Measurements from ENCODE around the gene NUDT1. TPM values are rescaled to one million over a fixed set of nuclear protein-coding genes. Genes with fewer than 3 reads are reported as not detected.

Gene NUDT1
- total RNA-seq, 1 donor from 2014 or later, result 81.6 TPM

DNA sequence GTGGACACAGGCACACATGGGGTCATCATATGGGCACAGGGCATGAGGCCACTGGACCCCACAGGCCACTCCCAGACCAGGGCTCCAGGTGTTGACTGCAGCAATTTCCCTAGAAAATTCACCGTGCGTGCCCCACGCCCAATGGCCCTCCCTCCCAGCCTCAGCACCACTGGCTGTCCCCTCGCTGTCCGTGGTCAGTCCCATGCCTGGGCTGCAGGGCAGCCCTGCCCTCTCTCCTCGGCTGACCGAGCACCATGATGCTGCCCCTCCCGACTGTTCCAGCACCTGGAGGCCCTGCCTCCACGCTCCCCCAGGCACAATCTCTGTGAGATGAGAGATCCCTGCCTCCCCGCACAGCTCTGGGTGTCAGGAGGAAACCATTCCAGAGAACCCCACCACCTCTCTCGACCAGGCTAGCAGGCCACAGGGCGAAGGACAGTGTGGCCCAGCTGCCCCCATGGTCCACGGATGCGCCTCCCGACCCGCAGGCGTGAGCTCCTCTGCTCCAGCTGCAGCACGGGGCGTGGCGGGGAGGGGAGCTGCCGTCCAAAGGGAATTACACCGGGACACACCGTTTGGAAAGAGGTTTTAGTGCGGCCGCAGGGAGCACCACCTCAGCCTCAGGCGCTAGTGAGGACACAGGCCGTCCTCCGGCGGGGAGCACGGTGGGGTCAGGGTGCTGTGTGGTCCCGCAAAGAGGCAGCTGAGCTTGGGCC is 12.6 kb downstream of the NUDT1 start:
- no peak overlapping the region for H3K27ac Mint-ChIP-seq
- peaks cover 11% of the 10 kb centered on the region for H3K36me3 Mint-ChIP-seq (ENCODE audit: low read depth)
- no peaks in the 10 kb centered on the region for H3K9me3 Mint-ChIP-seq
- no peak for DNase-seq
- H3K4me1 Mint-ChIP-seq, result peaks cover 6% of the 10 kb centered on the region
- intact Hi-C loops (cut with micrococcal nuclease), result no loop called here
- H3K4me3 Mint-ChIP-seq, result no peak overlapping the region
- no peaks in the 10 kb centered on the region for H3K27me3 Mint-ChIP-seq

DNA sequence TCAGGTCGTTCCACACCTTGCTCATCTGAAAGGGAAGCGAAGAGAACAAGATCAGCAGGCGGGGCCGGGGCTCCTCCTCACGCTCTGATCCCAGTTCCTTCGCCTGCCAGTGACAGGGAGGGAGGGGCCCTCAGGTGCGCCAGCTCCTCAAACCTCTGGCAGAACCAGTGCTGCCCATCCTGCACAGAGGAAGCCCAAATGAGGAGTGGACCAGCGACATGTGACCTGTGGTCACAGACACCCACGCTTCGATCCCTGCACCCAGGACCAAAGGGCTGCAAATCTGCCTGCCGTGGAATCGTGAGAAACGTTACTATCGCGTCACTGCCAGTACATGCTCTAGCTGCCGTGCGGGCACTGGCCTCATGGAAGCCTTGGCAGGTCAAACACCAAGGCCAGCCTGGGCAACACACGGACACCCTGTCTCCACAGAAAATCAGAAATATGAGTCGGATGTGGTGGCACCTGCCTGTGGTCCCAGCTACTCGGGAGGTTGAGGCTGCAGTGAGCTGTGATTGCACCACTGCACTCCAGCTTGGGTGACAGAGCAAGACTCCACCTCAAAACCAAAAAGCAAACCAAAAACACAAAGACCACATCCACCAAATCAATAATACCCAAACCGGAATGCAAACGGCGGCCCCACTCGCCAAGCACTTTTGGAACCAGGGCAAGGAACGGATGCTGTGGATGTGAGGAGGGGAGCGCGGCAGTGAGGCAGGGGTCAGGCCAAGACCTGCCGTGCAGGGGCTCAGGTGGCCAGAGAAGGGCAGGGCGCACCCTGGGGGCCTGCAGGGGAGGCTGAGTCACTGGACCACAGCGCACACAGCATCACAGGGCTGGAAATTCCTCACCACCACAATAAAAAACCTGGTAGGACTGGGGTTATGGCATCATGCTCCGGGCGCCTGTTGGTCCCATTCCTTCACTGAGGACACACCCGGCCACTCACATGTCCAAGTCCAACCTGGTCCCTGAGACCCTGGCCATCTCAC is 13.4 kb downstream of the NUDT1 start:
- Mint-ChIP-seq H3K9me3 (no peaks in the 10 kb centered on the region), H3K27ac (peak overlapping the region; percentile 34), H3K4me1 (peaks cover 4% of the 10 kb centered on the region), H3K4me3 (no peak overlapping the region), H3K36me3 (ENCODE audit: low read depth) (peaks cover 11% of the 10 kb centered on the region), H3K27me3 (no peaks in the 10 kb centered on the region)
- DNase-seq, result no peak
- intact Hi-C loops (cut with micrococcal nuclease), result no loop called here

- Mint-ChIP-seq H3K27me3 (no peaks in the 10 kb centered on the region), H3K4me3 (no peak overlapping the region), H3K4me1 (peaks cover 5% of the 10 kb centered on the region), H3K9me3 (no peaks in the 10 kb centered on the region), H3K27ac (no peak overlapping the region), H3K36me3 (ENCODE audit: low read depth) (peaks cover 6% of the 10 kb centered on the region)
- DNase-seq, result no peak
- intact Hi-C loops (cut with micrococcal nuclease), result no loop called here
Measured at GRCh38 chr7:2256306-2257045, 14.4 kb downstream of the NUDT1 start.

GRCh38 chr7:2257046-2257551 is 15.1 kb downstream of the NUDT1 start:
- Mint-ChIP-seq H3K9me3 (no peaks in the 10 kb centered on the region), H3K36me3 (ENCODE audit: low read depth) (peaks cover 7% of the 10 kb centered on the region), H3K4me1 (peaks cover 11% of the 10 kb centered on the region), H3K27ac (no peak overlapping the region), H3K27me3 (no peaks in the 10 kb centered on the region), H3K4me3 (no peak overlapping the region)
- intact Hi-C loops (cut with micrococcal nuclease), result no loop called here
- no peak for DNase-seq

- Mint-ChIP-seq H3K9me3 (no peaks in the 10 kb centered on the region), H3K4me1 (peaks cover 12% of the 10 kb centered on the region), H3K4me3 (no peak overlapping the region), H3K27me3 (no peaks in the 10 kb centered on the region), H3K27ac (no peak overlapping the region), H3K36me3 (ENCODE audit: low read depth) (peaks cover 7% of the 10 kb centered on the region)
- DNase-seq, result no peak
- intact Hi-C loops (cut with micrococcal nuclease), result no loop called here
Measured at GRCh38 chr7:2257651-2258050, 15.6 kb downstream of the NUDT1 start.

GRCh38 chr7:2258661-2259365 is 16.8 kb downstream of the NUDT1 start:
- Mint-ChIP-seq H3K9me3 (no peaks in the 10 kb centered on the region), H3K4me1 (peaks cover 12% of the 10 kb centered on the region), H3K27ac (no peak overlapping the region), H3K4me3 (no peak overlapping the region), H3K36me3 (ENCODE audit: low read depth) (peaks cover 11% of the 10 kb centered on the region), H3K27me3 (no peaks in the 10 kb centered on the region)
- DNase-seq, result no peak
- intact Hi-C loops (cut with micrococcal nuclease), result no loop called here

DNA sequence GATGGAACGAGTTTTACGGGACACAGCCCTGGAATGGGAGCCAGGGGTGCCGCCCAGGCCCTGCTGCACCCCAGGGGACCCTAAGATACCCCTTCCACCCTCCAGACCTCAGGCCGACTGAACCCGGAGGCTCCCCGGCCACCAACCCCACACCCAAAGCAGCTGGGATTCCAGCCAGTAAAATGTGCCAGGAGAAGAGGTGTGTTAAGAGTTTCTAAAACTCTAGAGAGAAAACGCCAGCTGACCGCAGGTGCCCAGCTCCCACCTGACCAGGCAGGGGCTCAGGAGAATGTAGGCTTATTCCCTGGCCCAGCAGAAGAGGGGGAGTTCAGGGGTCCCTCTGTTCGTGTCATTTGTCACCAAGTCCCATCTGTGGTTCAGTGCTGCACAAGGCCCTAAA is 17.5 kb downstream of the NUDT1 start:
- H3K27me3 Mint-ChIP-seq, result no peaks in the 10 kb centered on the region
- no peaks in the 10 kb centered on the region for H3K9me3 Mint-ChIP-seq
- H3K27ac Mint-ChIP-seq, result no peak overlapping the region
- H3K4me3 Mint-ChIP-seq, result no peak overlapping the region
- intact Hi-C loops (cut with micrococcal nuclease), result no loop called here
- peaks cover 13% of the 10 kb centered on the region for H3K36me3 Mint-ChIP-seq (ENCODE audit: low read depth)
- peaks cover 12% of the 10 kb centered on the region for H3K4me1 Mint-ChIP-seq
- DNase-seq, result no peak

DNA sequence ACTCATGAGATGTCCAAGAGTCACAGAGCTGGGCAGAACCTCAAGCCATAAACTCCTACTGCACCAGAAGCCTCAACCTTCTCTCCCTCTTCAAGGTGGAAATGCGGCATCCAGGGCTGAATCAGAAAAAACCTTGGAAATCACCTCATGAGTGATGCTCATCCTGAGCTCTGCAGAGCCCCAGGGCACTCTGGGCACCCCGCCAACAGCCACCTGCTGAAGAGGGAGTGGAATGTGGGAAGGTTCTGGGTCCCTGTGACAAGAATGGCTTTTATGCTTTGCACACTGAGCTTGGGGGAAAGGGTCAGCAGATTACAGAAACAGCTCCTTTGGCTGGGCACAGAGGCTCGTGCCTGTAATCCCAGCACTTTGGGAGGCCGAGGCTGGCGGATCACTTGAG is 18.8 kb downstream of the NUDT1 start:
- intact Hi-C loops (cut with micrococcal nuclease), result no loop called here
- peaks cover 8% of the 10 kb centered on the region for H3K4me1 Mint-ChIP-seq
- no peak overlapping the region for H3K27ac Mint-ChIP-seq
- H3K27me3 Mint-ChIP-seq, result no peaks in the 10 kb centered on the region
- no peaks in the 10 kb centered on the region for H3K9me3 Mint-ChIP-seq
- H3K36me3 Mint-ChIP-seq (ENCODE audit: low read depth), result peaks cover 9% of the 10 kb centered on the region
- H3K4me3 Mint-ChIP-seq, result no peak overlapping the region
- DNase-seq, result no peak

DNA sequence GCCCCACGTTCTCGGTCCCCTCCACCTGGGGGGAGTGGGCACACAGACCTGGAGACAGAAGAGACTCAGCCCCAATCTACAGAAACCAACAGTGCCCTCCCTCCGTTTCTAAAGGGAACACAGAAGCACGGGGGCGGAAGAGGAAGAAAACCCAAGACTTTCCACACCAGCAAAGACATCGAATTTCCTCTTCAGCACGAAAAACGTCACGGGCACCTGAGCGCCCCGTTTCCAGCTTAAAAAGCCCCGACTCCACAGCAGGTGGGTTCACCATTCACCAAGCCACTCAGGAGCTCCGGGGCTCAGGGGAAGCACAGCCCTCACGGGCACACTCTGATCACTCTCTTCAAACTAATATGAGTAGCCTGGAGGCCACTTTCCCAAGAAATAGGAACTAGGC is 19.6 kb downstream of the NUDT1 start:
- Mint-ChIP-seq H3K9me3 (no peaks in the 10 kb centered on the region), H3K27ac (peak overlapping the region; percentile 85), H3K36me3 (ENCODE audit: low read depth) (peaks cover 9% of the 10 kb centered on the region), H3K4me1 (peaks cover 8% of the 10 kb centered on the region), H3K4me3 (peak overlapping the region; percentile 55), H3K27me3 (no peaks in the 10 kb centered on the region)
- intact Hi-C loops (cut with micrococcal nuclease), result no loop called here
- peak; percentile 69 for DNase-seq

- no peak for DNase-seq
- Mint-ChIP-seq H3K27ac (no peak overlapping the region), H3K4me3 (no peak overlapping the region), H3K27me3 (no peaks in the 10 kb centered on the region), H3K36me3 (ENCODE audit: low read depth) (peaks cover 9% of the 10 kb centered on the region), H3K9me3 (no peaks in the 10 kb centered on the region), H3K4me1 (peaks cover 8% of the 10 kb centered on the region)
- intact Hi-C loops (cut with micrococcal nuclease), result no loop called here
Measured at GRCh38 chr7:2263176-2263575, 21.1 kb downstream of the NUDT1 start.

DNA sequence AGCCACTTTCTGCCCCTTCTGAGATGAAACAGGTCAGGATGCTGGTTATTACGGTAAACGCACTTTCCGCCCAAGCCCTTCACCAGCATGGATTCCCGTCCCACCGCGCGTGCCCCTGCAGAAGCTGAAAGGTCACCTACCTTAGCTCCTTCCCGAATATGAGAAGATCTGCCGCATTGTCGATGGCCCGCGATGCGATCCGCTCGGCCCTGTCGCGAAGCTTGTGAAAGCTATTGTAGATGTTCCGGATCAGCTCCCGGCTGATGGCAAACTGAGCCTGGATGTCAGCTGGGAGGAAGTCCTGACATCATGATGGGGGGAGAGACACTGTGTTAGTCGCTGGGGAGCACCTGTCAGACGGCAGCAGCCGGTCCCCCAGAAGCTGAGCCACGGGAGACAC is 22.1 kb downstream of the NUDT1 start:
- Mint-ChIP-seq H3K4me3 (no peak overlapping the region), H3K36me3 (ENCODE audit: low read depth) (peaks cover 9% of the 10 kb centered on the region), H3K9me3 (no peaks in the 10 kb centered on the region), H3K4me1 (peaks cover 8% of the 10 kb centered on the region), H3K27me3 (no peaks in the 10 kb centered on the region), H3K27ac (no peak overlapping the region)
- intact Hi-C loops (cut with micrococcal nuclease), result no loop called here
- DNase-seq, result no peak

GRCh38 chr7:2266911-2267310 is 24.9 kb downstream of the NUDT1 start:
- Mint-ChIP-seq H3K36me3 (ENCODE audit: low read depth) (peaks cover 10% of the 10 kb centered on the region), H3K4me3 (no peak overlapping the region)
- intact Hi-C loops (cut with micrococcal nuclease), result no loop called here

More at GRCh38 chr7:2266911-2267310, 24.9 kb downstream of the NUDT1 start:
- H3K27ac Mint-ChIP-seq, result no peak overlapping the region
- DNase-seq, result no peak
- H3K27me3 Mint-ChIP-seq, result no peaks in the 10 kb centered on the region
- peaks cover 2% of the 10 kb centered on the region for H3K4me1 Mint-ChIP-seq
- H3K9me3 Mint-ChIP-seq, result no peaks in the 10 kb centered on the region

Measured in activated CD4-positive, alpha-beta T cell treated with anti-CD3 and anti-CD28 coated beads, Interleukin-2, amount 10 ng/mL, durations not matched to agents 24 days and 14 days (primary cell).